Mucosa of rectum (tissue), 2 donors: Measurements from ENCODE around the gene CLEC18B.
A peak's percentile ranks its signal among the peaks of the same experiment; 100 is the strongest.
"Not testable (repeated sequence)": the region's sequence is repeated elsewhere in the genome, so short reads cannot be mapped to it uniquely, and the experiment has no call there.

Experiments
- H3K27ac ChIP-seq, 2 donors: one replicate each; pipeline ENCODE4 v1.7.0; 2013; ENCODE audit warnings: inconsistent platforms in 2 of 2, low read depth in 2 of 2, low read length in 2 of 2
- H3K27me3 ChIP-seq, 2 donors: one replicate each; pipeline ENCODE4 v1.7.0; 2013; ENCODE audit warnings: low read length in 2 of 2; ENCODE audit not compliant: control insufficient read depth in 2 of 2, insufficient read depth in 2 of 2
- H3K36me3 ChIP-seq, 2 donors: one replicate each; pipeline ENCODE4 v1.7.0; 2013; ENCODE audit warnings: low read length in 2 of 2; ENCODE audit not compliant: control insufficient read depth in 2 of 2, insufficient read depth in 2 of 2
- H3K4me1 ChIP-seq, 2 donors: one replicate each; pipeline ENCODE4 v1.7.0; 2013; ENCODE audit warnings: low read length in 2 of 2, mild to moderate bottlenecking in 1 of 2; ENCODE audit not compliant: control insufficient read depth in 2 of 2, insufficient read depth in 2 of 2
- H3K4me3 ChIP-seq, 2 donors: one replicate each; pipeline ENCODE4 v1.7.0; 2013; ENCODE audit warnings: low read length in 2 of 2
- H3K9ac ChIP-seq, 2 donors: one replicate each; pipeline ENCODE4 v1.7.0; 2013; ENCODE audit warnings: low read length in 2 of 2, low read depth in 1 of 2, mild to moderate bottlenecking in 1 of 2
- H3K9me3 ChIP-seq, 2 donors: one replicate each; pipeline ENCODE4 v1.7.0; 2013; ENCODE audit warnings: low read length in 2 of 2; ENCODE audit not compliant: control insufficient read depth in 2 of 2
- donor health status: healthy.
- donor health status: Normal muscosa, but diverticular disease.

CLEC18B gene

DNA sequence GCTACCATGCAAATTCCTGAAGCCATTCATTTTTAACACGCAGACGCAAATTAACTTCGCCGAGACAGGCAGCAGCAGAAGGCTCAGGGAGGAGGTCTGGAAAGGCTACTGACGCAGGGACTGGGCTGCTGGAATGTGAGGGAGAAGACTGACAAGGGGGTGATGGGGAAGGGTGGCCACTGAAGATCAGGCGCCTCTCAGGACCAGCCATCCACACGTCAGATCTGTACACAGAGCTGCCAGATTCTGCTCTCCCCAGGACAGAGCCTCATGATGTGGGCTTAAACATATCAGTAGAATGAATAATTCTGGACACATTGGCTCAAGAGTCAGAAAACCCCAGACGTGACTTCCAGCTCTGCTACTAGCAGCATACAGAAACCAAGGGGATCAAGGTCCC is 25.6 kb upstream of the CLEC18B start:
- H3K4me3 ChIP-seq, result no peak overlapping the region
- no peaks in the 10 kb centered on the region for H3K27me3 ChIP-seq
- no peak overlapping the region for H3K27ac ChIP-seq
- no peak overlapping the region for H3K9ac ChIP-seq
- no peaks in the 10 kb centered on the region for H3K9me3 ChIP-seq
- H3K4me1 ChIP-seq, result peaks cover 10 to 16% of the 10 kb centered on the region in 2 donors
- H3K36me3 ChIP-seq, result peaks cover 14 to 15% of the 10 kb centered on the region in 2 donors

DNA sequence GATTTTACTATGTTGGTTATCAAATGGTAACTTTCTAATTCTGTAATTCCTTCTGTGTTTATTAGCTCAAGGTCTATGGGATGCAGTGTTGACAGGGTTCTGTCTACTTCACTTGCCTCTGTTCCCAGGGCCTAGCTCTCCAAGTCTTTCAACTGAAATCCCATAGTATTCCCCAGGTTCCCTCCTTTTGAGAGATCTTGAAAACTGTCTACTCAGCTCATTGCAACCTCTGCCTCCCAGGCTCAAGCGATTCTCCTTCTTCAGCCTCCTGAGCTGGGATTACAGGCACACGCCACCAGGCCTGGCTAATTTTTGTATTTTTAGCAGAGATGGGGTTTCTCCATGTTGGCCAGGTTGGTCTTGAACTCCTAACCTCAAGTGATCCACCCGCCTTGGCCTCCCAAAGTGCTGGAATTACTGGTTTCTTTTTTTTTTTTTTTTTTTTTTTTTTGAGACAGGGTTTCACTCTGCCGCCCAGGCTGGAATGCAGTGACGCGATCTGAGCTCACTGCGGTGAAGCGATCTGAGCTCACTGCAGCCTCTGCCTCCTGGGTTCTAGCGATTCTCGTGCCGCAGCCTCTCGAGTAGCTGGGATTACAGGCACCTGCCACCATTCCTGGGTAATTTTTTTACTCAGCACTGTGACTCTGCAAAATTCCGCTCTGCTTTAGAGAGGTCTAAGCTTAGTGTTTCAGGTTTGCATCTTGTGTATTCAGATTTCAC is 22.5 kb upstream of the CLEC18B start:
- H3K4me3 ChIP-seq, H3K9me3 ChIP-seq, H3K4me1 ChIP-seq, H3K27me3 ChIP-seq, H3K9ac ChIP-seq, H3K27ac ChIP-seq, H3K36me3 ChIP-seq: not testable (repeated sequence)

DNA sequence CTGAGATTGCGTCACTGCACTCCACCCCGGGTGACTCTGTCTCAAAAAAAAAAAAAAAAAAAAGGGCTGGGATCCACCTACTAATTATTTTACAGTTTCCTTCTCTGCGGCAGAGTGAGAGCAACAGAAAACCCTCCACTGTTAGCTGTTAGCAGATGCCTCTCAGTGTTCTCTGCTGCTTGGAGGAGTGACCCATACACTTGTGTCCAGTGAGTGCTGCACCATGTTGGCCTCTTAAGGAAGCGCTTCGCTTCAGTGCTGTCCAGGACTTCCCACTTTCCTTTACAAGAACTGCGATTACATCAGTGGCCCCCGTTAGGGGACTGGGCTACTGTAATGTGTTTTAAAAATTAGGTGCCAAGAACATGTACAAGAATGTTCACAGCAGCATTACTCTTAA is 18.4 kb upstream of the CLEC18B start:
- no peaks in the 10 kb centered on the region for H3K27me3 ChIP-seq

DNA sequence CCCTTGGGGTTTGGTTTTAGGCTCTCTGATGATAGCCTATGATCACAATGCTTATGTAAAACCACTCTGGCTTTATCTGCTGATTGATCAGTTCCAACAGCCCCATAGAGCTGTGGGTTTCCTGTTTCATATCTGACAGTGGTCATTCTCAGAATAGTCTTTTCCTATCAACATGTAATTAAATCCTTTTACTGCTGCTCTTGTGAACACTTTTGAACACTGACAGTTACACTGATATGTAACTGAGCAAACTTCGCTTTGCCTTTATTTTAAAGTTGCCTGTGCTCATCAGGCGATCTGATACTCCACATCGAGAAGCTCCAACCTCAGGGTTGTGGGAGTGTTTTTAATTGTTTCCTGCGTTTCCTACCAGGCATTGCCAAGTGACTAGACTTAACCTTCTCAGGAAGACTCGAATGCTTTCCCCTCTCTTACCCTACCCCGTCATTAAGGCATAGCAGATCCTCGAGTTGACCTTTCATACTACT is 17.3 kb upstream of the CLEC18B start:
- H3K9me3 ChIP-seq, result no peaks in the 10 kb centered on the region
- no peak overlapping the region for H3K4me3 ChIP-seq
- no peak overlapping the region for H3K27ac ChIP-seq
- H3K36me3 ChIP-seq, result no peaks in the 10 kb centered on the region
- H3K4me1 ChIP-seq, result peaks cover 0 to 2% of the 10 kb centered on the region in 2 donors
- H3K27me3 ChIP-seq, result no peaks in the 10 kb centered on the region
- peak overlapping the region in 1 of 2 donors; percentile 8 for H3K9ac ChIP-seq

More for the DNA sequence above, 18.4 kb upstream of the CLEC18B start:
- Histone ChIP-seq H3K27ac (no peak overlapping the region), H3K9me3 (no peaks in the 10 kb centered on the region), H3K9ac (no peak overlapping the region), H3K4me1 (peaks cover 0 to 2% of the 10 kb centered on the region in 2 donors), H3K36me3 (no peaks in the 10 kb centered on the region), H3K4me3 (no peak overlapping the region)

DNA sequence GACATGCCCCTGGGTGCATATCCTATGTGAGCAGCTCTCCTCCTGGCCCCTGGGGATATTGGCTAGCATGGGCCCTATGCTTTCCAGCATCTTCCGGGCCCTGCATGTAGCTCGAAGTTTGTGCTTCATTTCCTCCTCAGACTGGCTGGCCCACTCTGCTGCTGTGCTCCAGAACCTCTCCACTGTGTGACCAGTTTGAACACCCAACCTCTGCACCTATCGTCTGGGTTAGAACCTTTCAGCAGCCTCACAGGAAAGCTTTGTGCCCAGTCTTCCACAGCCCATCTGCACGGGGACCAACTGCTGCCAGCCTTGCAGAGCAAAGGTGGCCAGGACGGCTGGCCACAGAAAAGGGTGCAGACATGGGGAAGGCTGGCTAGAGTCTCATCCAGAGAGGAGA is 10.2 kb upstream of the CLEC18B start:
- Histone ChIP-seq H3K9me3 (no peaks in the 10 kb centered on the region), H3K4me3 (no peak overlapping the region), H3K27me3 (no peaks in the 10 kb centered on the region), H3K4me1 (no peaks in the 10 kb centered on the region), H3K36me3 (no peaks in the 10 kb centered on the region), H3K27ac (no peak overlapping the region), H3K9ac (no peak overlapping the region)

DNA sequence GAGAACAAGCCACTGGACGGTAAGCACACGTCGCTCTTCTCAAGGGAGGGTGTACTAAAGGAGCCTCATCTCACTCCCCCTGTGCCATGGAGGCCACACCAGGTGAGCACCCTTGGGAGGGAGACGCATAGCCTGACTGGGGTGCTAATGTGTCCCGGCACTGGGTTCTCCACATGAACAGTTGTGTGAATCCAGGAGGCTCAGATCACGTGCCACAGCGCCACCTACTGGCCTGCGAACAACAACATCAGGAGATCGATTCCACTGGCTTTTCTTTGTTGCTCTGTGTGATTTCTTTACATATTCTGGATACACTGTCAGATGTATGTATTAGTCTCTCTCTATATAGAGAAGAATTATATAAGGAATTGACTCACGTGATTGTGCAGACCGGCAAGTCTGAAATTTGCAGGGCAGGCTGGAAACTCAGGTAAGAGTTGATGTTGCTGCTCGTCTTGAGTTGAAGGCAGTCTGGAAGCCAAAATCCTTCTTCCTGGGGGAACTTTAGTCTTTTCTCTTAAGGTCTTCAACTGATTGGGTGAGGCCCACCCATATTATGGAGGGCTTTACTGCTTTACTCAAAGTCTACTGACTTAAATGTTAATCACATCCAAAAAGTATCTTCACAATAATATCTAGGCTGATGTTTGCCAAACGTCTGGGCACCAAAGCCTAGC is 8.9 kb upstream of the CLEC18B start:
- H3K4me3 ChIP-seq, H3K9ac ChIP-seq, H3K27ac ChIP-seq, H3K9me3 ChIP-seq, H3K36me3 ChIP-seq, H3K4me1 ChIP-seq, H3K27me3 ChIP-seq: not testable (repeated sequence)

DNA sequence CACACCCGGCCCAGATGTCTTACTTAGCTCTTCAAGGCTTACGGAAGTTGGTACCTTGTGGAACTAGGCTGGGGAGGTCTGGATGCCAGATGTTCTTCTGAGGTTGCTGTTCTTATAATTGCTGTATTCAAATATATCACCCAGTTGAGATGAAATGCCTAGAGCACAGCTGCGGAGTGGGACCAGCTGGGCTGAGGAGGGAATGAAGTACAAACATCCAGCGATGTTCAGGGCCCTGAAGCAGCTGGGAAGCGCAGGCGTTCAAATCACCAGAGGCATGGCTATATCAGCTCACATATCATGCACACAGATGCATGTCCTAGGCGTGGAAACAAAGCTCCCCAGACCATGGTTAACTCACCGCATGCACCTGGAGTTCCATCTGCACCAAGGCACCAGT is 7.2 kb upstream of the CLEC18B start:
- H3K4me3 ChIP-seq, H3K27me3 ChIP-seq, H3K9me3 ChIP-seq, H3K36me3 ChIP-seq, H3K4me1 ChIP-seq, H3K9ac ChIP-seq, H3K27ac ChIP-seq: not testable (repeated sequence)

DNA sequence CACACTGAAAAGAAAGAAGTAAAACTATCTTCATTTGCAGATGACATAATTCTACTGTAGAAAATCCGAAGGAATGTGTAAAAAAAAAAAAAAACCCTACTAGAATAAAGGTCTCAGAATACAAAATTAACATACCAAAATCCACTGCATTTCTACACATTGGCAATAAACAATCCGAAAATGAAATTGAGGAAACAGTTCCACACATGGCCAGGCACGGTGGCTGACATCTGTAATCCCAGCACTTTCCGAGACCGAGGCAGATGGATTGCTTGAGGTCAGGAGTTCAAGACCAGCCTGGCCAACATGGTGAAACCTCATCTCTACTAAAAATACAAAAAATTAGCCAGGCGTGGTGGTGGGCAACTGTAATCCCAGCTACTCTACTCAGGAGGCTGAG is 4.5 kb upstream of the CLEC18B start:
- H3K9ac ChIP-seq, H3K9me3 ChIP-seq, H3K36me3 ChIP-seq, H3K27ac ChIP-seq, H3K4me1 ChIP-seq, H3K27me3 ChIP-seq, H3K4me3 ChIP-seq: not testable (repeated sequence)

DNA sequence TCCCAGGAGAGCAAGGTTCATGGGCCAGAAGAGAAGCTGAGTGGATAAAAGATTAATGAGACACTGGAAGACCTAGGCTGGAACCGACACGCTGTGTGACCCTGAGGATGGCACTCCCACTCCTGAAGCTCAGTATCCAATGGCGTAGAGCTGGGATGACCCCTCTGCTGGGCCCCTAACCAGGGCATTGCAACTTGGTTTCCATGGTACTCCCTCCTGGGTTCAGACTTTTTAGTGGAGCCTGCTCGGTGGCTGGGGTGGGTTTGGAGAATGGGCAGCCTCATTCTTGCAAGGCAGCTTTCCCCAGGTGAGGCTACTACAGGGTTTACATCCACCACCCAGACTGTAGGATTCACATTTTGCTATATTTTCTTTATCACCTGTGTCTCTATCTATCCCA is 2.4 kb upstream of the CLEC18B start:
- H3K4me3 ChIP-seq, H3K9ac ChIP-seq, H3K4me1 ChIP-seq, H3K27me3 ChIP-seq, H3K36me3 ChIP-seq, H3K27ac ChIP-seq, H3K9me3 ChIP-seq: not testable (repeated sequence)

DNA sequence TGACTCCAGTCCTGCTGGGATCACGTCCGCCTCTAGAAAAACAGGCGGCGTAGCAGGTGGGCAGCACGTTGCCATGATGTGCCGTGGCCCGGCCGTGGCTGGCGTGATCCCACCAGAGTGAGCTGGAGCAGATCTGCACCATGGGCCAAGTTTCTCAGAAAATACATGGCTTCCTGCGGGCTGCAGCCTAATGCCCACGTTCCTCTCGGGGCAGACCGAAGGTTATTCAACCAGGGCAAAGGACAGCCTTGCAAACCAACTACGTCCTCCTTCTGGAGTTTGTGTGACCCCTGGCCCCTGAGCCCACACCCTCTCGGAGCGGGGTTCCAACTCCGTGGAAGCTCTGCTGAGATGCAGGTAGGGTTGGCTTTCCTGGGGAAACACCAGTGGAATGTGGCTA is 808 bp upstream of the CLEC18B start:
- H3K36me3 ChIP-seq, H3K4me3 ChIP-seq, H3K27me3 ChIP-seq, H3K9me3 ChIP-seq, H3K4me1 ChIP-seq, H3K9ac ChIP-seq, H3K27ac ChIP-seq: not testable (repeated sequence)
